Stimulated activated CD4-positive, alpha-beta T cell treated with anti-CD3 and anti-CD28 coated beads, TNF-alpha, amount 100 ng/mL, for 24 hours (primary cell): Measurements from ENCODE around the gene ITGB6.
A peak's percentile ranks its signal among the peaks of the same experiment; 100 is the strongest.

Source experiments
- DNase-seq, 3 experiments: peaks; one replicate each; pipeline ENCODE4 v3.0.0-alpha.2; 2020; ENCODE audit warnings: low read depth in 3 of 3

ITGB6 gene

GRCh38 chr2:160221391-160222276, 21.6 kb upstream of the ITGB6 start:
- no peak for DNase-seq

GRCh38 chr2:160220545-160221009, 20.5 kb upstream of the ITGB6 start:
- DNase-seq, result peak in 1 of 3 experiments; percentile 46

GRCh38 chr2:160220026-160220425, 20.0 kb upstream of the ITGB6 start:
- DNase-seq, result no peak

GRCh38 chr2:160214461-160215445, 14.7 kb upstream of the ITGB6 start:
- no peak for DNase-seq

- no peak for DNase-seq
These were observed 13.4 kb upstream of the ITGB6 start for GRCh38 chr2:160213511-160213910.

- DNase-seq, result peak; percentile 44 to 71 (median 59)
These were observed 10.6 kb upstream of the ITGB6 start for GRCh38 chr2:160210599-160211138.

GRCh38 chr2:160209516-160209856, 9.4 kb upstream of the ITGB6 start:
- DNase-seq, result no peak

GRCh38 chr2:160208655-160209515, 8.8 kb upstream of the ITGB6 start:
- no peak for DNase-seq

- no peak for DNase-seq
These were observed 8.0 kb upstream of the ITGB6 start for GRCh38 chr2:160207804-160208654.

GRCh38 chr2:160207271-160207670, 7.2 kb upstream of the ITGB6 start:
- no peak for DNase-seq

- no peak for DNase-seq
These were observed 6.4 kb upstream of the ITGB6 start for GRCh38 chr2:160206436-160206835.

GRCh38 chr2:160205505-160205904, 5.4 kb upstream of the ITGB6 start:
- DNase-seq, result no peak

- DNase-seq, result no peak
These were observed 3.4 kb upstream of the ITGB6 start for GRCh38 chr2:160203422-160203821.

GRCh38 chr2:160203007-160203406, 2.9 kb upstream of the ITGB6 start:
- no peak for DNase-seq

- no peak for DNase-seq
These were observed 1.9 kb upstream of the ITGB6 start for GRCh38 chr2:160201849-160202539.

GRCh38 chr2:160200921-160201320, 849 bp upstream of the ITGB6 start:
- no peak for DNase-seq

- no peak for DNase-seq
These were observed 1.0 kb downstream of the ITGB6 start for GRCh38 chr2:160199053-160199452.

GRCh38 chr2:160197587-160197986, 2.5 kb downstream of the ITGB6 start:
- DNase-seq, result no peak

- DNase-seq, result no peak
These were observed 5.1 kb downstream of the ITGB6 start for GRCh38 chr2:160194946-160195345.

- DNase-seq, result no peak
These were observed 5.7 kb downstream of the ITGB6 start for GRCh38 chr2:160194351-160194750.
